ENCODE measurements around the gene FAM124A.
A peak's percentile ranks its signal among the peaks of the same experiment; 100 is the strongest.

The FAM124A gene

DNA sequence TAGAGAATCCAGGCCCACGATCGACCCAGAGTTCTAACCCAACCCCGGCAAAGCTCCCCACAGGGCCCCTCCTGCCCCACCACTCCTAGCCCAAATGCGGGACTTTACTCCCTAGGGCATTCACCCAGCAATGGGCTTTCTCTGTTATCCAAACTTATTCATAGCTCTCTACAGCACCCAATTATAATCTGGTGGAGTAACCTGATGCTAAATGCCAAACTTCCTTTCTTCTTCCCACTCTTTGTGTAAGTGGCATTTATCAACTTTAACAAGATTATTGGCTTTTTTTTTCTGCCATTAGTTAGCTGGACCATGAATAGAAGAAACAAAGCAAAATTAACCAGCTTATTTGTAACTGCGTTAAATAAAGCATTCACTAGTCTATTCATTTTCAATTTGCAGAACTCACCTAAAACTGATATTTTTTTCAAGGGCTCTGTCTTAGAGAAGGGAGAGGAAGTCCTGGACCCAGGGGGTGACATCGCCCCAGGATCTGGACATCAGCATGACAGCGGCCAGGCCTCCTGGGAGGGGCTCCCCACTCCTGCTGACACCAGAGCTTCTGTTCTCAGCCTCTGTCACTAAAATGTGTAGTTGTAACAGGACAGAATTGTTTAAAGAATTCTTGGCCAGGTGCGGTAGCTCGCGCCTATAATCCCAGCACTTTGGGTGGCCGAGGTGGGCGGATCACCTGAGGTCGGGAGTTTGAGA, 1.5 kb downstream of the FAM124A start:
- Mint-ChIP-seq H3K4me3 (peak overlapping the region; percentile 32 to 58), H3K27me3 (peaks cover 66 to 70% of the 10 kb centered on the region in 2 donors)

DNA sequence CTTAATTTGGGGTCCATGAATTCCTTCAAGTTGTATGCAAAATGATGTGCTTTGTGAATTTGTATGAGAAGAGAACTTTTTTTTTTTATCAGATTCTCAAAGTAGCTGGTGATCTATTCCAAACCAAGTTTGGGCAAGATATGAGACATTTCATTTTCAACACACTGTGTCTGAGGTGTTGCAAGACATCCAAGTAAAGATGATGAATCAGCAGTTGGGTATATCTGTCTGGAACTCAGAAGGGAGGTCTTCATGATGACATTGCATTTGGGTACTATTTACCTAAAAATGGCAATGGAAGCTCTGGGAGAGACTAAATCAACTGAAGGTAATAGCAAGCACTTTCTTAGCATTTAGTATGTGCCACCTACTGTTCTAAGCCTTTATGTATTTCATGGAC, 2.8 kb downstream of the FAM124A start:
- H3K27ac Mint-ChIP-seq: no peak overlapping the region
- H3K36me3 Mint-ChIP-seq (ENCODE audit: insufficient read depth): no peaks in the 10 kb centered on the region
- no peak overlapping the region for H3K4me3 Mint-ChIP-seq
- no peaks in the 10 kb centered on the region for H3K9me3 Mint-ChIP-seq
- no peaks in the 10 kb centered on the region for H3K4me1 Mint-ChIP-seq (ENCODE audit: low read depth in 2 of 2)
- H3K27me3 Mint-ChIP-seq: peaks cover 59 to 74% of the 10 kb centered on the region in 2 donors
- no peak for ATAC-seq (replicated peaks)
- DNase-seq: no peak

More for the DNA sequence above, 1.5 kb downstream of the FAM124A start:
- H3K27ac Mint-ChIP-seq: no peak overlapping the region
- no peaks in the 10 kb centered on the region for H3K36me3 Mint-ChIP-seq (ENCODE audit: insufficient read depth)
- no peaks in the 10 kb centered on the region for H3K9me3 Mint-ChIP-seq
- H3K4me1 Mint-ChIP-seq (ENCODE audit: low read depth in 2 of 2): no peaks in the 10 kb centered on the region
- ATAC-seq (replicated peaks) (no peak), DNase-seq (no peak)

DNA sequence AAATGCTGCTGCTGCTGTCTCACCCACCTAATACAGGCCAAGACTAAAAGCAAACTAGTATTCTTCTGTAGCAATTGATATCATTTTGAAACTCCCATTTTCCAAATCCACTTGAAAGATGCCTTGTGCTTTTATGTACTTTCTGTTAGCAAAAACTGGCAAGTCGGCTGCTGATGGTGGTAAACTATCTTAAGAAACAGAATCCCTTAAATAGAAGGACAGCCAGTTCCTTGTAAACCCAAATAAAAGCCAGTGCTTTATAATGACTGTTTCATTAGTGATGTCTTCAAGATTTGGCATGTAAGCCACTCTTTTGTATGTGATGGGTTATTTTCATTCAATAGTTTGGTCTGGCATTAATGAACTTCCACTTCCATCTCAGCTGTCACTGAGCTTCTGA, 5.2 kb downstream of the FAM124A start:
- Mint-ChIP-seq H3K4me3 (no peak overlapping the region), H3K9me3 (no peaks in the 10 kb centered on the region), H3K27ac (no peak overlapping the region), H3K36me3 (ENCODE audit: insufficient read depth) (no peaks in the 10 kb centered on the region), H3K27me3 (peaks cover 60 to 80% of the 10 kb centered on the region in 2 donors), H3K4me1 (ENCODE audit: low read depth in 2 of 2) (peaks cover 0 to 3% of the 10 kb centered on the region in 2 donors)
- ATAC-seq (replicated peaks): no peak
- DNase-seq: no peak

DNA sequence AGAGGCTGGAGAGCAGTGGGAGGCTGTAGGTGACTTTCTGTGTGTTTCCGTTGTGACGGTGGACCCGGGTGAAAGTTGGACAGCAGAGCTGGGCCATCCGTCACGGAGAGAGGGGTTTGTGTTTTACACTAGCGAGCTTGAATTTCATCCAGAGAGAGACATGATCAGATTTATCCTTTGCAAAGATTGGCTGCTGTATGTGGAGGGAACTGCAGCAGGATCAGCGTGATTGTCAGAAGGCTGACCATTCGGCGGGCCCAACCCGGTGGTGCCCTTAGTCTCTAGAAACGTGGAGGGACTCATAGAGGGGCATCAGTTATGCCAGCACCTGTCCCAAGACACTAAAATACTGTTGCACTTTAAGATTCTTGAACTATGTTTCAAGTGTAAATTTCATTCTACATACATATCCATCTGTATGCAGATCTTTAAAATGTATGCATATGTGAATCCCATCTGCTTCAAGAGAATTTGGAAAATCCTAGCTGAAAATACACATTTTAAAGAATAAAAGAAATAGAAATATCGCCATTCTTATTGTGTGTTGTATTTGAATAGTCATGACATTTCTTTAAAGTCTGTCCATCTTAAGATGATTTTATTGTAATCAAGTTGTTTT, 7.0 kb downstream of the FAM124A start:
- no peak overlapping the region for H3K4me3 Mint-ChIP-seq
- no peak for ATAC-seq (replicated peaks)
- no peak overlapping the region for H3K27ac Mint-ChIP-seq
- no peaks in the 10 kb centered on the region for H3K9me3 Mint-ChIP-seq
- no peaks in the 10 kb centered on the region for H3K36me3 Mint-ChIP-seq (ENCODE audit: insufficient read depth)
- H3K4me1 Mint-ChIP-seq (ENCODE audit: low read depth in 2 of 2): peaks cover 0 to 3% of the 10 kb centered on the region in 2 donors
- no peak for DNase-seq
- peaks cover 56 to 80% of the 10 kb centered on the region in 2 donors for H3K27me3 Mint-ChIP-seq

DNA sequence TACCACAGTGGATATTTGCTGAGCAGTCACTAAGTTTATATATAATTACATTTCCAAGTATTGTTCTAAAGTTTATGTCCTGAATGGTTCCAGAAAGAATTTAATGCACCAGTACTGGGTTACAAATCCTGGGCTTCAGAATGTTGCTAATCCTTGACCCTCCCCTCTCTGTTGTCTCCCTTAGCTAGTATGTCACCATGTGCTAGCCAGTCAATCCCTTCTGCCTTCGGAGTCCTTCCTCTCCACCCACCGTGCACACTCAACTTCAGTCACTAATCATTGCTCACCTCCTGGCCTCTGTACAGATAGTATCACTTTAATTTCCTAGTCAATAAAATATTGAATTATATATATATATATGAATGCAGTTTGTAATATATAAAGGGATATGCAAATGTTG, 7.5 kb downstream of the FAM124A start:
- Mint-ChIP-seq H3K9me3 (no peaks in the 10 kb centered on the region), H3K27ac (no peak overlapping the region), H3K4me3 (no peak overlapping the region), H3K4me1 (ENCODE audit: low read depth in 2 of 2) (peaks cover 0 to 3% of the 10 kb centered on the region in 2 donors), H3K36me3 (ENCODE audit: insufficient read depth) (no peaks in the 10 kb centered on the region), H3K27me3 (peaks cover 57 to 80% of the 10 kb centered on the region in 2 donors)
- no peak for ATAC-seq (replicated peaks)
- DNase-seq: no peak

DNA sequence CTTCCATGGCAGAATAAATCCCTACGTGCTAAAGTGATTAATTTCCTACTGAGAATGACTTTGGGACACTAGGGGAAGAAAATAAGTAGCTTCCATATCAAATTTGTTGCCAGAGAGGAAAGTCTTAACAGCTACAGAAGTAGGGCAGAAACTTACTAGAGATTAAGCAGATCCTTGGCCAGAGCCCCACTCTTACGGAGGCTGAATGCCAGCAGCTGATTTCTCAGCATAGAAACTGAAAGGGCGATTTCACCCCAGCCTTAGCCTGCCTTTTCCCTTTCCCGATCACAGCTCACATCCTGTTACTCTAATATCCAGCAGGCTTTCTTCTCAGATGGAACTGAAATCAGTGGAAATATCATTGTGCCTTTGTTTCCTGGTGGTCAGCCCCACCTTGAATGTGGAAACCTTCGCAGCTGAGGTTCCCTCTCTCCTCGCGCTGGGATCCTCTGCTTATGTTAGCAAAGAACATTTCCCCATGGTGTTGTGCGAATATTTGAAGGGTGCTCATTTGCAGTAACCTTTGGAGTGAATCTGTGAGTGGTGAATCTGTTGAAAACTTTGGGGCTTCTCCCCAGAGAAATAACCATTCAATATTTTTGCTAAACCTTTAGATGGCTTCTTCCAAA, 8.4 kb downstream of the FAM124A start:
- Mint-ChIP-seq H3K27me3 (peaks cover 55 to 80% of the 10 kb centered on the region in 2 donors), H3K4me3 (no peak overlapping the region), H3K4me1 (ENCODE audit: low read depth in 2 of 2) (peaks cover 0 to 3% of the 10 kb centered on the region in 2 donors), H3K9me3 (no peaks in the 10 kb centered on the region), H3K27ac (no peak overlapping the region), H3K36me3 (ENCODE audit: insufficient read depth) (no peaks in the 10 kb centered on the region)
- ATAC-seq (replicated peaks): no peak
- DNase-seq: no peak

DNA sequence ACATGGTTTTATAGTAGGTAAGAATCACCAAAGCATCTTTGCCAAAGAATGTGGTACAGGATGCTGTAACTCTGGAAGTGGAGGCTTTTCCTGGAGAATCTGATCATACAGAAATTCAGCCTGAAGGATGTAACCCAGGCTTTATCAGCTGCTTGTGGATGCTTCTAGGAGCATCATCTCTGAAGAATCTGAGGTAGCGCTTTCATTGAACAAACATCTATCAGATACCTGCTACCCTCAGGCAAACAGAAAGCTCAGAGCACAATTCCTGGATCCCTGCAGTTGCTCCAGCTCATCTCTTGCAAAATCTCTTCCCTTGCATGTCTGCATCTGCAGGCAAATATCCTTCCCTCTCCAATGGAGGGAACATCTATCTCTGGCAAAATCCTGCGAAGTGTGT, 9.3 kb downstream of the FAM124A start:
- Mint-ChIP-seq H3K4me1 (ENCODE audit: low read depth in 2 of 2) (peaks cover 0 to 3% of the 10 kb centered on the region in 2 donors), H3K36me3 (ENCODE audit: insufficient read depth) (no peaks in the 10 kb centered on the region), H3K27ac (no peak overlapping the region), H3K4me3 (no peak overlapping the region), H3K27me3 (peaks cover 57 to 80% of the 10 kb centered on the region in 2 donors), H3K9me3 (no peaks in the 10 kb centered on the region)
- ATAC-seq (replicated peaks): no peak
- DNase-seq: no peak

DNA sequence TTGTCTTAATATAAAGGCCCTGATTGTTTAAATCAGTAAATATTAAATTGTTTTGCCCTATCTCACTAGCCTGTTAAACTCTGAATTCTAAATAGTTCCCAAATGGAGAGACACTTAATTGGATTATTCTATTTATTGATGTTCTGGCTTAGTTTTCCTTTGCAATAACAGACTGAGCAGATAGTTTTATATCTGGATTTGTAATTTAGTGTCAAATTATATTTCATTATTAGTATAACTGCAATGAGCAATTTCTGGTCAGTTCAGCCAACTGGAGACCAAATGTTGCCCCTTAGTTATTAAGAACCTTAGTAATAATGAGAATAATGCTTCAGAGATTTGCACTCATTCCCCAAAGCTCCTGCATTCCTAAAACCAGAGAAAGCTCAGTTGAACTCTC, 10.1 kb downstream of the FAM124A start:
- Mint-ChIP-seq H3K4me3 (no peak overlapping the region), H3K27me3 (peaks cover 60 to 85% of the 10 kb centered on the region in 2 donors), H3K9me3 (no peaks in the 10 kb centered on the region), H3K27ac (no peak overlapping the region), H3K4me1 (ENCODE audit: low read depth in 2 of 2) (peaks cover 0 to 3% of the 10 kb centered on the region in 2 donors), H3K36me3 (ENCODE audit: insufficient read depth) (no peaks in the 10 kb centered on the region)
- ATAC-seq (replicated peaks) (no peak), DNase-seq (no peak)

DNA sequence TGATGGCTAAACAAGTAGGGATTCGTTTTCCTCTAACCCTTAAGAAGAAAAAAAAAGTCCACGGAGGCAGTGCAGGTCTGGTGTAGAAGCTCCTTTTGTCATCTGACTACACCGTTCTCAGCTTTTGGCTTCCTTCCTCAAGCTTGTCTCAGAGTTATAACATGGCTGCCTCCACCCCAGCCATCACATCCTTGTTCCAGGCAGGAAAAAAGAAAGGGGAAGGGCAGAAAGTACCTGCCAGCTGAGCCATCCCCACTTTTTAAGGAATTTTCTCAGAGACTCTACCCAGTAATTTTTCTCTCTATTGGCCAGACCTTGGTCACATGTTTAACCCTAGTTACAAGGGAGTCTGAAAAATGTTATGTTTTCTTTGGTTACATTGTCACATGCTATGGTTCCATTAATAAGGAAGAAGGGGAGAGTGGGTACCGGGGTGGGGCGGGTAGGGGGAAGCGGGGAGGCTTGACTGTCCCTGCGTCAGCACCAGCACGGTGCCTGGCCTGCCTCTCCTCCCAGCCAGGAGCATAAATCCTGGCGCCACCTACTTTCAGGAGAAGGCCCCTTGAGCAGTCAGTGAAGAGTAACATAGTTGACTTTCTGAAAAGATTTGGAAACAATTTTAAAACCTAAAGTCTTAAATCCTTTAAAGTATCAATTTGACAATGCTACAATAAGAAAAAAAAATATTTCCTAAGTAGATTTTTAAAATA, 11.1 kb downstream of the FAM124A start:
- peaks cover 0 to 5% of the 10 kb centered on the region in 2 donors for H3K4me1 Mint-ChIP-seq (ENCODE audit: low read depth in 2 of 2)
- no peaks in the 10 kb centered on the region for H3K9me3 Mint-ChIP-seq
- DNase-seq (no peak), ATAC-seq (replicated peaks) (no peak)
- peaks cover 54 to 79% of the 10 kb centered on the region in 2 donors for H3K27me3 Mint-ChIP-seq
- no peak overlapping the region for H3K4me3 Mint-ChIP-seq
- no peaks in the 10 kb centered on the region for H3K36me3 Mint-ChIP-seq (ENCODE audit: insufficient read depth)
- no peak overlapping the region for H3K27ac Mint-ChIP-seq

DNA sequence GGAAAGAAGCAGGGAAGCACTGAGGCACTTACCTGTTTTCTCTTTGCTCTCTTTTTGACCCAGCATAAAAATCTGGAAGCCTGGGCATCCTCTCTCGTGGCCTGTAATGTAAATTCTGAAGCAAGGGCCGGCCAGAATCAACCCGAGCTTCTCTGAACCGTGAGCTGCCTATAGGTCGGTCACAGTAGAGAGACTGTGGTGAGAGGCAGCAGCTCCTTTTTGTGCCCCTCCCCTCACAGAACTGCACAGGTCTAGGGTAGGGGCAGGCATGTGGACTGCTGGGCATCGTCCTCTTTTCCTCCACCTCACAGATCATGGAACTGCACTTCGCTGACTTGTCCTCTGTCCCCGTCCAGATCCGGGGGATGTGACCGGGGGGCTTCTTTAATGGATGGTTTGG, 12.5 kb downstream of the FAM124A start:
- Mint-ChIP-seq H3K36me3 (ENCODE audit: insufficient read depth) (no peaks in the 10 kb centered on the region), H3K27ac (no peak overlapping the region), H3K9me3 (no peaks in the 10 kb centered on the region), H3K4me1 (ENCODE audit: low read depth in 2 of 2) (peaks cover 0 to 5% of the 10 kb centered on the region in 2 donors), H3K27me3 (peaks cover 56 to 71% of the 10 kb centered on the region in 2 donors), H3K4me3 (no peak overlapping the region)
- DNase-seq: no peak
- ATAC-seq (replicated peaks): no peak

DNA sequence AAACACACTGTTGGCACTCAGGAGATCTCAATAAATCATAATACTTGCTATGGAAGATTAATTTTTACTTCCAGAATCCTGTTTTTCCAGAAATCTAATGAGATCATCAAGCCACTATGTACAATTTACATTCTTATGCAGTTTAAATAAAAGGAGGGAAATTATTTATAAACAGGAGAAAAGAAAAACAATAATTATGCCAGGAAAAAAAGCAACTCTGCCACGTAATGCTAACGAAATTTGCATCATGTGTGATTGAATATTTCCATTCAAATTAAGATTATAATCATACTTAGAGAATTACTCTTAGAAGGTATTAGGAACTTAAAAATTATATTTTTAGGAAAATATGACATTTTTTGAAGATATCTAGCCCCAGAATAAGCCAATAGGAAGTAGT, 13.0 kb downstream of the FAM124A start:
- DNase-seq (no peak), ATAC-seq (replicated peaks) (no peak)
- Mint-ChIP-seq H3K4me3 (no peak overlapping the region), H3K27me3 (peaks cover 57 to 71% of the 10 kb centered on the region in 2 donors), H3K4me1 (ENCODE audit: low read depth in 2 of 2) (peaks cover 0 to 5% of the 10 kb centered on the region in 2 donors), H3K36me3 (ENCODE audit: insufficient read depth) (no peaks in the 10 kb centered on the region), H3K9me3 (no peaks in the 10 kb centered on the region), H3K27ac (no peak overlapping the region)

DNA sequence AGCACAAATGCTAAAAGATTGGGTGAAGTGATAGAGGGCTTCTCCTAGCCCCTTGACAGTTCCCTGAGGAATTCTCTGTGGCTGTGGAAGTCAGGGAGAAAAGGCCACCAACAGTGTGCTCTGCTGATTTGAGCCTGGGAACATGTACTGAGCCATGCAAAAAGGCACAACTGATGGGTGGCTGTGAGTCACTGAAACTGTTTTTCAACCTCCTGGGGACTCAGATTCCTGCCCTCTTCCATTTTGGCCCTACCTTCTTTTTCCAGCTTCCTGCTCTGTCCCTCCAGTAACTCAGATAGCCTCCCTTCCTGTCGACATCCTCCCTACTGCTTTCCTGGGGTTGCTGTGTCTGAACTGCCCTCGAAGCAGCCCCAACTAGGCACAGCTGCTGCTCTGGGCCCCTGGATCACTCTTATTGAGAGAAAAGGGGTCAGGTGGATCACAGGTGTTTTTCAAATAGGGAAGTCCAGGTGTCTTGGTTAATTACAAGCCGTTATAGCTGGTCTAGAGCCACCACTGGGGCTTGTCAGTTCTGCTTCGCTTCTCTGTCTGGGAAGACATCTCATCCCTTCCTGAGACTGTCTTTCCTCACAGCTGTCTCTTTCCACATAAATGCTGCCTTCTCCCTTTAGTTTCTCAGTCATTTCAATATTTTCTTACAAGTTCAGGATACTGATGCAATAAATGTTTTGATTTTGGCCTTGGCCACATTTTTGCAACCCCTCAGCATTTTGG, 13.7 kb downstream of the FAM124A start:
- peaks cover 61 to 71% of the 10 kb centered on the region in 2 donors for H3K27me3 Mint-ChIP-seq
- H3K27ac Mint-ChIP-seq: no peak overlapping the region
- ATAC-seq (replicated peaks): no peak

DNA sequence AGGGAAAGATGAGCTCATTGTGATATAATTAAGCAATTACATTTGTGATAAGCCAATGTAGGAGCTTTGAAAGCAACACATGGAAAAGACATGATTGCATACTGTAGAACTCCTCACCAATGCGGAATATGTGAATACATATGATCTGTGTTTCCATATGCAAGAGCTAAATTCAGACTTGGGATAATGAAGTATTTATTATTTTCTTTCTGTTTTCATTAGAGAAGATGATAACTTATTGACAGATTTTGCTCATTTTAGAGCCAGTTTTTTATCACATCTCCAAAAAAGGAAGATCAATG, 14.2 kb downstream of the FAM124A start:
- no peak overlapping the region for H3K4me3 Mint-ChIP-seq
- no peaks in the 10 kb centered on the region for H3K9me3 Mint-ChIP-seq
- H3K27ac Mint-ChIP-seq: no peak overlapping the region
- H3K4me1 Mint-ChIP-seq (ENCODE audit: low read depth in 2 of 2): peaks cover 0 to 2% of the 10 kb centered on the region in 2 donors
- no peaks in the 10 kb centered on the region for H3K36me3 Mint-ChIP-seq (ENCODE audit: insufficient read depth)
- peaks cover 61 to 71% of the 10 kb centered on the region in 2 donors for H3K27me3 Mint-ChIP-seq
- DNase-seq (no peak), ATAC-seq (replicated peaks) (no peak)

More for the DNA sequence above, 13.7 kb downstream of the FAM124A start:
- Mint-ChIP-seq H3K36me3 (ENCODE audit: insufficient read depth) (no peaks in the 10 kb centered on the region), H3K4me3 (no peak overlapping the region), H3K4me1 (ENCODE audit: low read depth in 2 of 2) (peaks cover 0 to 2% of the 10 kb centered on the region in 2 donors), H3K9me3 (no peaks in the 10 kb centered on the region)
- no peak for DNase-seq

Data from effector memory CD8-positive, alpha-beta T cell (primary cell).